GM10266 (cell line): ENCODE data around the gene ATP2C1.
"Not testable (repeated sequence)": the region's sequence is repeated elsewhere in the genome, so short reads cannot be mapped to it uniquely, and the experiment has no call there.

ENCODE experiments used
- DNase-seq: peaks from one replicate; pipeline ENCODE4 v3.0.0; 2012; ENCODE audit errors: extremely low spot score
- TF ChIP-seq, protein P1 (sequence below): IDR thresholded peaks from 2 replicates; pipeline ENCODE4 v1.5.1; 2012; ENCODE audit warnings: mild to moderate bottlenecking, low read depth; ENCODE audit not compliant: control insufficient read depth, insufficient read depth; ENCODE audit errors: missing control alignments

Gene ATP2C1

GRCh38 chr3:130851277-130851676 lies 42.6 kb upstream of the ATP2C1 start:
- TF ChIP-seq, protein P1, sequence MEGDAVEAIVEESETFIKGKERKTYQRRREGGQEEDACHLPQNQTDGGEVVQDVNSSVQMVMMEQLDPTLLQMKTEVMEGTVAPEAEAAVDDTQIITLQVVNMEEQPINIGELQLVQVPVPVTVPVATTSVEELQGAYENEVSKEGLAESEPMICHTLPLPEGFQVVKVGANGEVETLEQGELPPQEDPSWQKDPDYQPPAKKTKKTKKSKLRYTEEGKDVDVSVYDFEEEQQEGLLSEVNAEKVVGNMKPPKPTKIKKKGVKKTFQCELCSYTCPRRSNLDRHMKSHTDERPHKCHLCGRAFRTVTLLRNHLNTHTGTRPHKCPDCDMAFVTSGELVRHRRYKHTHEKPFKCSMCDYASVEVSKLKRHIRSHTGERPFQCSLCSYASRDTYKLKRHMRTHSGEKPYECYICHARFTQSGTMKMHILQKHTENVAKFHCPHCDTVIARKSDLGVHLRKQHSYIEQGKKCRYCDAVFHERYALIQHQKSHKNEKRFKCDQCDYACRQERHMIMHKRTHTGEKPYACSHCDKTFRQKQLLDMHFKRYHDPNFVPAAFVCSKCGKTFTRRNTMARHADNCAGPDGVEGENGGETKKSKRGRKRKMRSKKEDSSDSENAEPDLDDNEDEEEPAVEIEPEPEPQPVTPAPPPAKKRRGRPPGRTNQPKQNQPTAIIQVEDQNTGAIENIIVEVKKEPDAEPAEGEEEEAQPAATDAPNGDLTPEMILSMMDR = no peak
- DNase-seq = no peak

GRCh38 chr3:130853581-130853980 lies 40.3 kb upstream of the ATP2C1 start:
- no peak for DNase-seq
- TF ChIP-seq, protein P1 = no peak

DNA sequence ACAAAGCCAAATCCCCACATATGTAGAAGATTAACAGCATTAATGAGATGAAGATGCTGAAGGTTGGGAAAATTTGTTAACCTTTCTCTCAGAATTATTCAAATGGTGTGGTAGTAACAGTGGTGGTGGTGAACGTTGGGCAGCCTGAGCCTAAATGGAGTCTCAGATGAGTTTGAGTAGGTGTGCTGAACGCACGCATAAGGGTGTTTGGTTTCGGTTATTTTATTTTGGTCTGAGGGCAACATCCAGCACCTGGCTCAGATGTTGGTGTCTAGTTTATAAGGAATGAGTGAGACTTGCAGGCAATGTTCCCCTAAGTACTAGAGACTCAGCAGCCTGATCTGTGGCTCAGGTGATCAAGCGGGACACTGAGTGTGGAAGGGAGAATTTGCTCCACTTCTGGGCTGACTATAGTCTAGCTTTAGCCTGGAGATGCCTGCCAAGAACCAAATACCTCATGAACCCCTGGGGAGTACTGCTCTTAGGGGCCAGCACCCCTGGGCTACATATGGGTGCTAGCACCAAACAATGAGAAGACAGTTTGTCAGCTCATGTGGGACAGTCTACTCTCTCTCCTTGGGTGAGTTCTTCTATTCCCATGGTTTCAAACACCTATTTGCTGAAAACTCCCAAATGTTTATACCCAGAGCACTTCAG lies 39.5 kb upstream of the ATP2C1 start:
- no peak for DNase-seq
- TF ChIP-seq, protein P1 = no peak

DNA sequence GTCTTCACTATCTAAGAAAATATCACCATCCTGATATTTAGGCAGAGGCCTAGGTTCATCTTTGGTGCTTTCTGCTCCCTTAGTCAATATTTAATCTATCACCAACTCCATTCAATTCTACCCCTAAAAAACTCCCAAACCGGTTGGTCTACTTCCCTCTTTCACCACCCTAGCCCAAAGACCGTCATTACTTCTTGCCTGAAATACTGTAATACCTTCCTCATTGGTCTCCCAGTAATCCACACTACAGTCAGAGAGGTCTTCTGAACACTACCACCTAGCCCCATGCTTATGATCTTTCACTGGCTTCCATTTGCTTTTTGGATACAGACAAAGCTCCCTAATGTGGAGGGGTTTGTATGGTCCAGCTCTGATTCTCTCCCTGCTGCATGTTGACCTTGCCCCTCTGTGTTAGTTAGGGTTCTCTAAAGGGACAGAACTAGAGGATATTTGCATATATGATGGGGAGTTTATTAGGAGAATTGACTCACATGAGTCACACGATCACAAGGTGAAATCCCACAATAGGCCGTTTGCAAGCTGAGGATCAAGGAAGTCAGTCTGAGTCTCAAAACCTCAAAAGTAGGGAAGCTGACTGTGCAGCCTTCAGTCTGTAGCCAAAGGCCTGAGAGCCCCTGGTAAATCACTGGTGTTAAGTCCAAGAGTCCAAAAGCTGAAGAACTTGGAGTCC lies 36.4 kb upstream of the ATP2C1 start:
- DNase-seq = no peak
- TF ChIP-seq, protein P1 = no peak

DNA sequence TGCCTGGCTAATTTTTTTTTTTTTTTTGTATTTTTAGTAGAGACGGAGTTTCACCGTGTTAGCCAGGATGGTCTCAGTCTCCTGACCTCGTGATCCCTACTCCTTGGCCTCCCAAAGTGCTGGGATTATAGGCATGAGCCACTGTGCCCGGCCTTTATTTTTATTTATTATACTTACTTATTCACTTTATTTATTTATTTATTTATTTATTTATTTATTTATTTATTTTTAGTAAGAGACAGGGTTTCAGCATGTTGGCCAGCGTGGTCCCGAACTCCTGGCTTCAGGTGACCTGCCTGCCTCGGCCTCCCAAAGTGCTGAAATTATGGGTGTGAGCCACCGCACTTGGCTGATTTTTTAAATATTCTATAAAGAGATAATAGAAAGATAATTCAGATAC lies 31.8 kb upstream of the ATP2C1 start:
- not testable (repeated sequence) for DNase-seq

GRCh38 chr3:130865489-130865888 lies 28.4 kb upstream of the ATP2C1 start:
- TF ChIP-seq, protein P1 = no peak
- DNase-seq = no peak

DNA sequence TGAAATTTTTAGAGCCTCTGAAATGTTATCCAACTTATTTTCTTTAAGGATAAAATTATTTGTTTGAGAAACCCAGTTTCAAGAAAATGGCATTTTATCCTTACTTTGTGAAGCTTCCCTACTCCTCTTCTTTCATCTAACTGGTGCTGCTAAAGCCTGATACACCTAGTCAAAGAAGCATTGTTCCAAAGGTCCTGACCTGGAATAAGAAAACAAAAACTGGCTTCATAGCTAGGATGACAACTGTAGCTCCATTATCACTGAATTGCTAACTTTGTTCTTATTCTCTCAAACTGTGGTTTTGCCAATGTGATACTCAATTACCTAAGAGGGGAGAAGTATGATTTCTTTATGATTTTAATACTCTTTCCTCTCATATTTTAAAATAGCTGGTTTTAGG lies 27.6 kb upstream of the ATP2C1 start:
- TF ChIP-seq, protein P1 = no peak
- DNase-seq = no peak

DNA sequence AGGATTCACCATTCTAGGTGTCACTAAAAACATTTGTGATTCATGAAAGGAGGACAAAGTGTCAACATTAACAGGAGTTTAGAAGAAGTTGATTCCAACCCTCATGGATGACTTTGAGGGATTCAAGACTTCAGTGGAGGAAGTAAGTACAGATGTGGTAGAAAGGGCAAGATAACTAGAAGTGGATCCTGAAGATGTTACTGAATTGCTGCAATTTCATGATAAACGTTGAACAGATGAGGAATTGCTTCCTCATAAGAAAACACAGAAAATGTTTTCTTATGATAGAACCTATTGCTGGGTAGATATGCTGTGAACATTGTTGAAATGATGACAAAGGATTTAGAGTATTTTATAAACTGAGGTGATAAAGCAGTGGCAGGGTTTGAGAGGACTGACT lies 23.5 kb upstream of the ATP2C1 start:
- DNase-seq = no peak
- TF ChIP-seq, protein P1 = no peak
